Ascending aorta (tissue), 2 donors: ENCODE results near the gene TPPP3. TPM values are rescaled to one million over a fixed set of nuclear protein-coding genes. Genes with fewer than 3 reads are reported as not detected.

Experiments
- DNase-seq, 2 donors: peaks; one replicate each; pipeline ENCODE4 v3.0.0-alpha.2; 2019; ENCODE audit warnings: low spot score in 2 of 2
- H3K27ac ChIP-seq, 2 donors: fragments of 200-600 bp; sonication (generic); one replicate each; pipeline ENCODE4 v1.5.1; 2016 to 2017; ENCODE audit warnings: mild to moderate bottlenecking in 1 of 2
- H3K27me3 ChIP-seq: fragments of 200-600 bp; sonication (generic); one replicate; pipeline ENCODE4 v1.5.1; 2017
- H3K36me3 ChIP-seq, 2 donors: fragments of 200-600 bp; sonication (generic); one replicate each; pipeline ENCODE4 v1.5.1; 2016
- H3K4me1 ChIP-seq, 2 donors: fragments of 200-600 bp; sonication (generic); one replicate each; pipeline ENCODE4 v1.5.1; 2016 to 2017; ENCODE audit warnings: mild to moderate bottlenecking in 1 of 2
- H3K4me3 ChIP-seq, 2 donors: fragments of 200-600 bp; sonication (generic); one replicate each; pipeline ENCODE4 v1.5.1; 2016 to 2017; ENCODE audit warnings: mild to moderate bottlenecking in 1 of 2
- H3K9me3 ChIP-seq, 2 donors: fragments of 200-600 bp; sonication (generic); one replicate each; pipeline ENCODE4 v1.5.1; 2016
- CTCF ChIP-seq, 3 experiments: fragments of 200-600 bp in 2 of 3; fragments of 450-650 bp in 1 of 3; sonication (generic) in 2 of 3; IDR thresholded peaks; one replicate each; pipeline ENCODE4 v1.5.1; 2016 to 2019; ENCODE audit warnings: antibody characterized with exemption in 3 of 3, mild to moderate bottlenecking in 1 of 3, moderate library complexity in 1 of 3
- intact Hi-C: fragments of 100-400 bp; cut with DNase I; formaldehyde crosslinking; loops from one replicate; pipeline ENCODE4 v1.15.1; 2023
- total RNA-seq: library from RNA; depleted of rRNA; stranded (reverse); fragments of >200 nt; gene quantifications from one replicate; pipeline ENCODE4 v1.1.0, GENCODE V29; 2016

TPPP3 gene
- total RNA-seq, 1 donor from 2014 or later, result 2.8 TPM

- DNase-seq, result no peak
- Histone ChIP-seq H3K9me3 (no peaks in the 10 kb centered on the region), H3K36me3 (no peaks in the 10 kb centered on the region), H3K4me3 (no peak overlapping the region), H3K4me1 (peaks cover 15 to 31% of the 10 kb centered on the region in 2 donors), H3K27ac (peak overlapping the region in 1 of 2 donors; percentile 22), H3K27me3 (peaks cover 15% of the 10 kb centered on the region)
- intact Hi-C loops, result loop anchor here (10.0 kb wide), 1 partner anchor 110 kb away; no protein-coding TSS in a partner anchor
- TF ChIP-seq CTCF (IDR thresholded peaks at IDR 0.05), result no peak
Measured at GRCh38 chr16:67395105-67395457, 1.8 kb upstream of the TPPP3 start.

- Histone ChIP-seq H3K9me3 (no peaks in the 10 kb centered on the region), H3K4me1 (peaks cover 15 to 28% of the 10 kb centered on the region in 2 donors), H3K27ac (peak overlapping the region; percentile 49 to 52), H3K4me3 (peak overlapping the region; percentile 39 to 58), H3K36me3 (no peaks in the 10 kb centered on the region), H3K27me3 (peaks cover 15% of the 10 kb centered on the region)
- peak in 1 of 2 donors; percentile 67 for DNase-seq
- TF ChIP-seq CTCF (IDR thresholded peaks at IDR 0.05), result no peak
- intact Hi-C loops, result loop anchor here (10.0 kb wide), 1 partner anchor 110 kb away; no protein-coding TSS in a partner anchor
Measured at GRCh38 chr16:67394155-67395104, 1.1 kb upstream of the TPPP3 start.

- H3K4me1 ChIP-seq, result peaks cover 15 to 25% of the 10 kb centered on the region in 2 donors
Measured at GRCh38 chr16:67393788-67394154, 473 bp upstream of the TPPP3 start.

GRCh38 chr16:67392301-67393059 lies 818 bp downstream of the TPPP3 start:
- TF ChIP-seq CTCF (IDR thresholded peaks at IDR 0.05), result no peak
- Histone ChIP-seq H3K27ac (no peak overlapping the region), H3K27me3 (peaks cover 15% of the 10 kb centered on the region), H3K4me3 (peak overlapping the region; percentile 45 to 58), H3K9me3 (no peaks in the 10 kb centered on the region), H3K36me3 (no peaks in the 10 kb centered on the region), H3K4me1 (peaks cover 15 to 25% of the 10 kb centered on the region in 2 donors)
- DNase-seq, result peak in 1 of 2 donors; percentile 50
- intact Hi-C loops, result loop anchor here (10.0 kb wide), 1 partner anchor 108 kb away; no protein-coding TSS in a partner anchor

More at GRCh38 chr16:67393788-67394154, 473 bp upstream of the TPPP3 start:
- H3K9me3 ChIP-seq, result no peaks in the 10 kb centered on the region
- H3K27ac ChIP-seq, result peak overlapping the region; percentile 49 to 52
- no peak for DNase-seq
- H3K27me3 ChIP-seq, result peaks cover 15% of the 10 kb centered on the region
- peak overlapping the region; percentile 45 to 58 for H3K4me3 ChIP-seq
- no peak for TF ChIP-seq CTCF (IDR thresholded peaks at IDR 0.05)
- no peaks in the 10 kb centered on the region for H3K36me3 ChIP-seq
- intact Hi-C loops, result loop anchor here (10.0 kb wide), 1 partner anchor 109 kb away; no protein-coding TSS in a partner anchor

- no peak overlapping the region for H3K4me3 ChIP-seq
- peak in 1 of 2 donors; percentile 62 for DNase-seq
- peaks cover 15 to 21% of the 10 kb centered on the region in 2 donors for H3K4me1 ChIP-seq
- H3K36me3 ChIP-seq, result no peaks in the 10 kb centered on the region
- no peak for TF ChIP-seq CTCF (IDR thresholded peaks at IDR 0.05)
- intact Hi-C loops, result loop anchor here (10.0 kb wide), 1 partner anchor 107 kb away; no protein-coding TSS in a partner anchor
- peaks cover 15% of the 10 kb centered on the region for H3K27me3 ChIP-seq
- no peaks in the 10 kb centered on the region for H3K9me3 ChIP-seq
- no peak overlapping the region for H3K27ac ChIP-seq
Measured at GRCh38 chr16:67391424-67392300, 1.6 kb downstream of the TPPP3 start.
